HepG2 (cell line): ENCODE measurements around the gene WDSUB1.

Experiments
- CHD4 ChIP-seq: fragments of 200-600 bp; sonication (generic); IDR thresholded peaks from 2 replicates; pipeline ENCODE4 v1.7.0; 2017; ENCODE audit warnings: mild to moderate bottlenecking, low read length, borderline replicate concordance
- TCF7L2 ChIP-seq: IDR thresholded peaks from 2 replicates; pipeline ENCODE4 v1.6.1; 2011; ENCODE audit warnings: mild to moderate bottlenecking, low read depth, low read length, moderate library complexity
- ZFP36L2 ChIP-seq: sonication (generic); formaldehyde crosslinking; IDR thresholded peaks from 2 replicates; pipeline ENCODE4 v1.4.0; 2020; ENCODE audit warnings: missing genetic modification reagents
- ZFX ChIP-seq: sonication (generic); formaldehyde crosslinking; IDR thresholded peaks from 2 replicates; pipeline ENCODE4 v1.4.0; 2020; ENCODE audit warnings: mild to moderate bottlenecking, low read depth, missing genetic modification reagents, moderate library complexity
- ZNF792 ChIP-seq: IDR thresholded peaks from 2 replicates; pipeline ENCODE4 v1.6.1; 2016
- TF ChIP-seq, protein P1 (sequence below): sonication (generic); formaldehyde crosslinking; IDR thresholded peaks from 2 replicates; pipeline ENCODE4 v1.5.1; 2020; ENCODE audit warnings: missing genetic modification reagents, mild to moderate bottlenecking, borderline replicate concordance
- TF ChIP-seq, protein P2 (sequence below): sonication (generic); formaldehyde crosslinking; IDR thresholded peaks from 2 replicates; pipeline ENCODE4 v1.5.0; 2020; ENCODE audit warnings: mild to moderate bottlenecking, missing genetic modification reagents, moderate library complexity
- TF ChIP-seq, protein P3 (sequence below): sonication (generic); formaldehyde crosslinking; IDR thresholded peaks from 2 replicates; pipeline ENCODE4 v1.8.1; 2023; ENCODE audit warnings: mild to moderate bottlenecking, missing genetic modification reagents

- TF ChIP-seq, protein P1, sequence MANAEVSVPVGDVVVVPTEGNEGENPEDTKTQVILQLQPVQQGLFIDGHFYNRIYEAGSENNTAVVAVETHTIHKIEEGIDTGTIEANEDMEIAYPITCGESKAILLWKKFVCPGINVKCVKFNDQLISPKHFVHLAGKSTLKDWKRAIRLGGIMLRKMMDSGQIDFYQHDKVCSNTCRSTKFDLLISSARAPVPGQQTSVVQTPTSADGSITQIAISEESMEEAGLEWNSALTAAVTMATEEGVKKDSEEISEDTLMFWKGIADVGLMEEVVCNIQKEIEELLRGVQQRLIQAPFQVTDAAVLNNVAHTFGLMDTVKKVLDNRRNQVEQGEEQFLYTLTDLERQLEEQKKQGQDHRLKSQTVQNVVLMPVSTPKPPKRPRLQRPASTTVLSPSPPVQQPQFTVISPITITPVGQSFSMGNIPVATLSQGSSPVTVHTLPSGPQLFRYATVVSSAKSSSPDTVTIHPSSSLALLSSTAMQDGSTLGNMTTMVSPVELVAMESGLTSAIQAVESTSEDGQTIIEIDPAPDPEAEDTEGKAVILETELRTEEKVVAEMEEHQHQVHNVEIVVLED = no peak
- peak; percentile 91 for TF ChIP-seq ZFX (CRISPR knock-in tag)
- no peak for TF ChIP-seq ZFP36L2 (CRISPR knock-in tag)
- TF ChIP-seq, protein P2, sequence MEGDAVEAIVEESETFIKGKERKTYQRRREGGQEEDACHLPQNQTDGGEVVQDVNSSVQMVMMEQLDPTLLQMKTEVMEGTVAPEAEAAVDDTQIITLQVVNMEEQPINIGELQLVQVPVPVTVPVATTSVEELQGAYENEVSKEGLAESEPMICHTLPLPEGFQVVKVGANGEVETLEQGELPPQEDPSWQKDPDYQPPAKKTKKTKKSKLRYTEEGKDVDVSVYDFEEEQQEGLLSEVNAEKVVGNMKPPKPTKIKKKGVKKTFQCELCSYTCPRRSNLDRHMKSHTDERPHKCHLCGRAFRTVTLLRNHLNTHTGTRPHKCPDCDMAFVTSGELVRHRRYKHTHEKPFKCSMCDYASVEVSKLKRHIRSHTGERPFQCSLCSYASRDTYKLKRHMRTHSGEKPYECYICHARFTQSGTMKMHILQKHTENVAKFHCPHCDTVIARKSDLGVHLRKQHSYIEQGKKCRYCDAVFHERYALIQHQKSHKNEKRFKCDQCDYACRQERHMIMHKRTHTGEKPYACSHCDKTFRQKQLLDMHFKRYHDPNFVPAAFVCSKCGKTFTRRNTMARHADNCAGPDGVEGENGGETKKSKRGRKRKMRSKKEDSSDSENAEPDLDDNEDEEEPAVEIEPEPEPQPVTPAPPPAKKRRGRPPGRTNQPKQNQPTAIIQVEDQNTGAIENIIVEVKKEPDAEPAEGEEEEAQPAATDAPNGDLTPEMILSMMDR (CRISPR knock-in tag) = peak; percentile 34; the same call in 1 of the 2 replicates
- TF ChIP-seq ZNF792 (CRISPR knock-in tag) = no peak; the same call in 1 of the 2 replicates
- TF ChIP-seq, protein P3, sequence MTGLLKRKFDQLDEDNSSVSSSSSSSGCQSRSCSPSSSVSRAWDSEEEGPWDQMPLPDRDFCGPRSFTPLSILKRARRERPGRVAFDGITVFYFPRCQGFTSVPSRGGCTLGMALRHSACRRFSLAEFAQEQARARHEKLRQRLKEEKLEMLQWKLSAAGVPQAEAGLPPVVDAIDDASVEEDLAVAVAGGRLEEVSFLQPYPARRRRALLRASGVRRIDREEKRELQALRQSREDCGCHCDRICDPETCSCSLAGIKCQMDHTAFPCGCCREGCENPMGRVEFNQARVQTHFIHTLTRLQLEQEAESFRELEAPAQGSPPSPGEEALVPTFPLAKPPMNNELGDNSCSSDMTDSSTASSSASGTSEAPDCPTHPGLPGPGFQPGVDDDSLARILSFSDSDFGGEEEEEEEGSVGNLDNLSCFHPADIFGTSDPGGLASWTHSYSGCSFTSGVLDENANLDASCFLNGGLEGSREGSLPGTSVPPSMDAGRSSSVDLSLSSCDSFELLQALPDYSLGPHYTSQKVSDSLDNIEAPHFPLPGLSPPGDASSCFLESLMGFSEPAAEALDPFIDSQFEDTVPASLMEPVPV (CRISPR knock-in tag) = peak; percentile 55
- no peak for TF ChIP-seq TCF7L2
- no peak for TF ChIP-seq CHD4
These were observed 372 bp upstream of the WDSUB1 start for GRCh38 chr2:159286709-159287441.
